Suprapubic skin (tissue), 4 donors: ENCODE measurements around the gene TPPP2. TPM values are rescaled to one million over a fixed set of nuclear protein-coding genes. Genes with fewer than 3 reads are reported as not detected.

ENCODE experiments used
- DNase-seq, 2 donors: peaks; one replicate each; pipeline ENCODE4 v3.0.0-alpha.2; 2019; ENCODE audit warnings: low spot score in 2 of 2
- H3K27ac ChIP-seq: fragments of 200-600 bp; sonication (generic); one replicate; pipeline ENCODE4 v1.5.1; 2019
- H3K27me3 ChIP-seq: fragments of 200-600 bp; sonication (generic); one replicate; pipeline ENCODE4 v1.5.1; 2019
- H3K36me3 ChIP-seq: fragments of 200-600 bp; sonication (generic); one replicate; pipeline ENCODE4 v1.5.1; 2019
- H3K4me1 ChIP-seq: fragments of 200-600 bp; sonication (generic); one replicate; pipeline ENCODE4 v1.5.1; 2019
- H3K4me3 ChIP-seq: fragments of 200-600 bp; sonication (generic); one replicate; pipeline ENCODE4 v1.5.1; 2019; ENCODE audit warnings: mild to moderate bottlenecking
- H3K9me3 ChIP-seq: fragments of 200-600 bp; sonication (generic); one replicate; pipeline ENCODE4 v1.5.1; 2019
- CTCF ChIP-seq, 2 donors: fragments of 200-600 bp in 1 of 2; fragments of 450-650 bp in 1 of 2; sonication (generic) in 1 of 2; IDR thresholded peaks; one replicate each; pipeline ENCODE4 v1.5.1; 2016 to 2019; ENCODE audit warnings: antibody characterized with exemption in 2 of 2, mild to moderate bottlenecking in 1 of 2, moderate library complexity in 1 of 2
- EP300 ChIP-seq: sonication (generic); formaldehyde crosslinking; IDR thresholded peaks from one replicate; pipeline ENCODE4 v1.6.1; 2017; ENCODE audit warnings: antibody characterized with exemption
- POLR2A ChIP-seq, 2 donors: fragments of 450-650 bp; IDR thresholded peaks; one replicate each; pipeline ENCODE4 v1.6.1; 2017; ENCODE audit warnings: antibody characterized with exemption in 2 of 2, mild to moderate bottlenecking in 2 of 2, moderate library complexity in 2 of 2
- POLR2AphosphoS5 ChIP-seq, 3 donors: sonication (generic); formaldehyde crosslinking; IDR thresholded peaks; one replicate each; pipeline ENCODE4 v1.6.1; 2017; ENCODE audit warnings: antibody characterized with exemption in 3 of 3
- WGBS: methylation state at CpG from one replicate; pipeline ENCODE4 v1.1.5; 2018; 5-methylcytosine and 5-hydroxymethylcytosine counted together
- total RNA-seq, 4 donors: library from RNA; depleted of rRNA; stranded (reverse); fragments of >200 nt; gene quantifications; one replicate each; pipeline ENCODE4 v1.1.0, GENCODE V29; 2016

TPPP2 gene
- total RNA-seq, 4 donors from 2014 or later = not detected

- no peaks in the 10 kb centered on the region for H3K9me3 ChIP-seq
- WGBS = under 1% methylated on average over 23 of the region's 23 CpGs
- peak in 1 of 2 donors; percentile 74 for DNase-seq
- peak overlapping the region; percentile 88 for H3K4me3 ChIP-seq
- H3K27ac ChIP-seq = peak overlapping the region; percentile 90
- no peak for TF ChIP-seq CTCF (IDR thresholded peaks at IDR 0.05)
- no peak for TF ChIP-seq EP300
- TF ChIP-seq POLR2A (IDR thresholded peaks at IDR 0.05) = no peak
- TF ChIP-seq POLR2AphosphoS5 (IDR thresholded peaks at IDR 0.05) = no peak
- H3K4me1 ChIP-seq = peaks cover 42% of the 10 kb centered on the region
- no peaks in the 10 kb centered on the region for H3K27me3 ChIP-seq
- peaks cover 12% of the 10 kb centered on the region for H3K36me3 ChIP-seq
These were observed 40.7 kb downstream of the TPPP2 start for GRCh38 chr14:21070610-21071224.

- TF ChIP-seq POLR2AphosphoS5 (IDR thresholded peaks at IDR 0.05) = no peak
- TF ChIP-seq POLR2A (IDR thresholded peaks at IDR 0.05) = no peak
- no peak for TF ChIP-seq CTCF (IDR thresholded peaks at IDR 0.05)
- TF ChIP-seq EP300 = no peak
- peak overlapping the region; percentile 88 for H3K4me3 ChIP-seq
- peaks cover 42% of the 10 kb centered on the region for H3K4me1 ChIP-seq
- peak overlapping the region; percentile 90 for H3K27ac ChIP-seq
- H3K27me3 ChIP-seq = no peaks in the 10 kb centered on the region
- peaks cover 19% of the 10 kb centered on the region for H3K36me3 ChIP-seq
- DNase-seq = peak; percentile 88 to 93
- 1% methylated on average over 23 of the region's 37 CpGs for WGBS
- H3K9me3 ChIP-seq = no peaks in the 10 kb centered on the region
These were observed 41.4 kb downstream of the TPPP2 start for GRCh38 chr14:21071225-21072030.

- no peaks in the 10 kb centered on the region for H3K9me3 ChIP-seq
- H3K4me1 ChIP-seq = peaks cover 42% of the 10 kb centered on the region
- no peak for DNase-seq
- TF ChIP-seq CTCF (IDR thresholded peaks at IDR 0.05) = no peak
- no peak for TF ChIP-seq EP300
- no peak for TF ChIP-seq POLR2AphosphoS5 (IDR thresholded peaks at IDR 0.05)
- TF ChIP-seq POLR2A (IDR thresholded peaks at IDR 0.05) = no peak
- 39% methylated on average over 4 of the region's 4 CpGs for WGBS
- peak overlapping the region; percentile 90 for H3K27ac ChIP-seq
- peak overlapping the region; percentile 88 for H3K4me3 ChIP-seq
- H3K36me3 ChIP-seq = peaks cover 24% of the 10 kb centered on the region
- H3K27me3 ChIP-seq = no peaks in the 10 kb centered on the region
These were observed 42.0 kb downstream of the TPPP2 start for GRCh38 chr14:21072031-21072473.

- peaks cover 42% of the 10 kb centered on the region for H3K4me1 ChIP-seq
- peaks cover 24% of the 10 kb centered on the region for H3K36me3 ChIP-seq
- no peak for DNase-seq
- no peaks in the 10 kb centered on the region for H3K27me3 ChIP-seq
- peak overlapping the region; percentile 90 for H3K27ac ChIP-seq
- H3K4me3 ChIP-seq = no peak overlapping the region
- H3K9me3 ChIP-seq = no peaks in the 10 kb centered on the region
- TF ChIP-seq POLR2AphosphoS5 (IDR thresholded peaks at IDR 0.05) (no peak), POLR2A (IDR thresholded peaks at IDR 0.05) (no peak), CTCF (IDR thresholded peaks at IDR 0.05) (no peak)
- WGBS = 84% methylated on average over 4 of the region's 9 CpGs
These were observed 42.8 kb downstream of the TPPP2 start for GRCh38 chr14:21072781-21073339.

- Histone ChIP-seq H3K4me1 (peaks cover 34% of the 10 kb centered on the region), H3K4me3 (no peak overlapping the region), H3K27me3 (no peaks in the 10 kb centered on the region), H3K9me3 (no peaks in the 10 kb centered on the region), H3K27ac (no peak overlapping the region), H3K36me3 (peaks cover 33% of the 10 kb centered on the region)
- no peak for DNase-seq
- TF ChIP-seq POLR2A (IDR thresholded peaks at IDR 0.05) (no peak), EP300 (no peak), CTCF (IDR thresholded peaks at IDR 0.05) (no peak), POLR2AphosphoS5 (IDR thresholded peaks at IDR 0.05) (no peak)
- WGBS = 90% methylated on average over 8 of the region's 9 CpGs
These were observed 43.9 kb downstream of the TPPP2 start for GRCh38 chr14:21073921-21074320.
